VCaP (cell line): ENCODE data around the gene GALNT8.
"Not testable (repeated sequence)": the region's sequence is repeated elsewhere in the genome, so short reads cannot be mapped to it uniquely, and the experiment has no call there.

Source experiments
- H3K27ac ChIP-seq: fragments of 450-650 bp; 2 replicates; pipeline ENCODE4 v1.5.1; 2017
- CTCF ChIP-seq: fragments of 450-650 bp; conservative IDR thresholded peaks from 2 replicates; pipeline ENCODE4 v1.5.1; 2017; ENCODE audit warnings: mild to moderate bottlenecking, moderate library complexity

GALNT8 gene

GRCh38 chr12:4720637-4720995 lies 416 bp downstream of the GALNT8 start:
- no peak overlapping the region for H3K27ac ChIP-seq
- TF ChIP-seq CTCF, result no peak

- not testable (repeated sequence) for H3K27ac ChIP-seq
Measured at GRCh38 chr12:4721587-4721986, 1.4 kb downstream of the GALNT8 start.

GRCh38 chr12:4723226-4723625 lies 3.0 kb downstream of the GALNT8 start:
- no peak for TF ChIP-seq CTCF
- no peak overlapping the region for H3K27ac ChIP-seq

- H3K27ac ChIP-seq, result no peak overlapping the region
- no peak for TF ChIP-seq CTCF
Measured at GRCh38 chr12:4725057-4725456, 4.9 kb downstream of the GALNT8 start.

GRCh38 chr12:4734625-4735340 lies 14.6 kb downstream of the GALNT8 start:
- no peak for TF ChIP-seq CTCF
- H3K27ac ChIP-seq, result peak overlapping the region; percentile 89

GRCh38 chr12:4736091-4736490 lies 15.9 kb downstream of the GALNT8 start:
- TF ChIP-seq CTCF, result no peak
- H3K27ac ChIP-seq, result peak overlapping the region; percentile 89

GRCh38 chr12:4738541-4738940 lies 18.3 kb downstream of the GALNT8 start:
- TF ChIP-seq CTCF, result no peak

GRCh38 chr12:4742416-4742970 lies 22.3 kb downstream of the GALNT8 start:
- TF ChIP-seq CTCF, result no peak
- H3K27ac ChIP-seq, result no peak overlapping the region

More at GRCh38 chr12:4738541-4738940, 18.3 kb downstream of the GALNT8 start:
- no peak overlapping the region for H3K27ac ChIP-seq
